ENCODE results near the gene MTCH1. TPM values are rescaled to one million over a fixed set of nuclear protein-coding genes. Genes with fewer than 3 reads are reported as not detected.

Gene MTCH1
- total and polyA plus RNA-seq, 2 of the 4 experiments (the other 2 are of a cell fraction), result 215 to 263 TPM

DNA sequence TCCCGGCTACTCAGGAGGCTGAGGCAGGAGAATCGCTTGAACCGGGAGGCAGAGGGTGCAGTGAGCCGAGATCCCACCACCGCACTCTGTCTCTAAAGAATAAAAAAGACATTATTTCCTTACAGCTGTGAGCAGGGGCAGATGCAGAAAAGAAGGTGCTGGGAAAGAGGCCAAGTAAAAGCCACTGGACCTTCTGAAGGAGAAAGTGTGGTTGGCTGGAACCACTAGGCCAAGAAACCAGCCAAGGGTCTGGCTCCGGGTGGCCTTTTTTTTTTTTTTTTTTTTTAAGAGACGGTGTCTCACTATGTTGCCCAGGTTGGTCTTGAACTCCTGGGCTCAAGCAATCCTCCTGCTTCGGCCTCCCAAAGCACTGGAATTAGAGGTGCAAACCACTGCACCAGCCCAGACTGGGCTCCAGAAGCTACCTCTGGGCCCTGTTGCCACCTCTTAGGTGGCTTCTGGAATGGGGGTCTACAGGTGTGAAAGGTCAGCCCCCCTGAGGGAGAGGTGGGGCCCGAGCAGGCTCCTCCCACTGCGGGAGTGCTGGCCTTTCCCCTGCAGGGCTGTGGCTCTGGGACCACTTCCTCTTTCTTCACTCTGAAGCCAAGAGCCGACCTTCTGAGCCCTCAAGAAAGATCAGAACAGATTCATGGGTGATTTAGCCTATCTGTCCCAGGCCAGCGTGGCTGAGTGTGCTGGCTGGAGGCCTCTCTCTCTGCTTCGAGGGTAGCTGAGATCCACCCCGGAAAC is 19.2 kb upstream of the MTCH1 start, which contains the start of gene FGD2:
Gene FGD2, plus strand, starts transcription at position 595 of the 750 bp plus-strand sequence. CDS start 163 bp downstream, outside the sequence.
- H2BK5ac ChIP-seq (ENCODE audit: low read depth, low read length, poor library complexity, severe bottlenecking), result no peak within 1 kb of the TSS
- CTCF ChIA-PET, result interaction anchor here (2.7 kb wide), 1 partner anchor 13 kb away, joined by 13 read pairs; no protein-coding TSS in a partner anchor
- H4K5ac ChIP-seq (ENCODE audit: low read depth, low read length), result no peak within 1 kb of the TSS
- H3K14ac ChIP-seq (replicated peaks; ENCODE audit: low read depth, low read length), result no peak within 1 kb of the TSS
- DNase-seq (no peak), ATAC-seq (ENCODE audit: low read depth) (no peak)
- H3K4me3 ChIP-seq (ENCODE audit: insufficient read depth, low read depth, low read length), result no peak within 1 kb of the TSS
- no peaks in the 10 kb centered on the region for H3K79me1 ChIP-seq (ENCODE audit: low read depth in 1 of 2, low read length in 2 of 2)
- no peak within 1 kb of the TSS for H2BK120ac ChIP-seq (ENCODE audit: low read depth, low read length)
- H4K20me1 ChIP-seq (ENCODE audit: insufficient read depth, low read length), result no peaks in the 10 kb centered on the region
- in situ Hi-C loops (cut with MboI; ENCODE audit: low sequenced_read_pairs), result no loop called here
- no peaks in the 10 kb centered on the region; the same call in 1 of the 2 replicates for H3K4me1 ChIP-seq (ENCODE audit: control insufficient read depth, insufficient read depth, low read length)
- no peak within 1 kb of the TSS for H2AK5ac ChIP-seq (ENCODE audit: low read depth, low read length)
- WGBS, 2 experiments (ENCODE audit: extremely low coverage in 2 of 2, insufficient read length in 1 of 2), result 79% methylated on average over 2 of the region's 14 CpGs; no CpG with 5 or more reads in 1 of the 2 experiments
- H3K9me3 ChIP-seq (ENCODE audit: control insufficient read depth, insufficient read depth, low read length), result 0 out of 2 replicates have a peak, but pooled peaks cover 2% of the 10 kb centered on the region
- no peak within 1 kb of the TSS for H4K8ac ChIP-seq (ENCODE audit: low read depth in 2 of 2, low read length in 2 of 2)
- H3K36me3 ChIP-seq (ENCODE audit: control insufficient read depth, insufficient read depth, low read length), result no peaks in the 10 kb centered on the region
- H2BK20ac ChIP-seq (ENCODE audit: low read depth, low read length), result no peak within 1 kb of the TSS
- POLR2A ChIA-PET (ENCODE audit: unreplicated experiment), result interaction anchor here (0.6 kb wide), 2 partner anchors 45 to 315 kb away, joined by 4 to 7 read pairs; no protein-coding TSS in a partner anchor
- H2BK15ac ChIP-seq (ENCODE audit: low read depth, low read length), result no peak within 1 kb of the TSS
- H3K56ac ChIP-seq (ENCODE audit: extremely low read depth, insufficient read depth, low read length), result no peak within 1 kb of the TSS
- no peak within 1 kb of the TSS for H2AK9ac ChIP-seq (replicated peaks; ENCODE audit: low read depth, low read length, poor library complexity)
- no peak within 1 kb of the TSS for H3K18ac ChIP-seq (ENCODE audit: low read depth, low read length)
- no peak within 1 kb of the TSS for H3K4ac ChIP-seq (ENCODE audit: low read depth, low read length)
- H3K9me1 ChIP-seq (ENCODE audit: insufficient read depth, low read length), result peaks cover 2% of the 10 kb centered on the region; the same call in 1 of the 2 replicates
- no peak within 1 kb of the TSS for H3K9ac ChIP-seq (ENCODE audit: low read depth, low read length)
- no peak within 1 kb of the TSS for H3K23ac ChIP-seq (ENCODE audit: low read depth, low read length)
- dilution Hi-C loops (cut with HindIII; ENCODE audit: low sequenced_read_pairs, unreplicated experiment), result no loop called here
- intact Hi-C loops (cut with micrococcal nuclease), result no loop called here
- BruUV-seq (replicated peaks), result no TSS peak
- no peak within 1 kb of the TSS for H3K4me2 ChIP-seq (ENCODE audit: low read depth, low read length)
- H2AFZ ChIP-seq (replicated peaks; ENCODE audit: low read length, poor library complexity), result no peak within 1 kb of the TSS
- H3K27me3 ChIP-seq (ENCODE audit: control insufficient read depth, insufficient read depth, low read length), result peaks cover 19% of the 10 kb centered on the region
- no peak within 1 kb of the TSS for H3K27ac ChIP-seq (ENCODE audit: insufficient read depth, low read length)
- no peak for TF ChIP-seq RFX5 (IDR thresholded peaks at IDR 0.05; ENCODE audit: low read depth, low read length)
- no peak for TF ChIP-seq POLR2A (IDR thresholded peaks at IDR 0.05; ENCODE audit: low read depth, low read length)
- H4K91ac ChIP-seq (ENCODE audit: insufficient read depth, low read depth, low read length), result no peak within 1 kb of the TSS

Data from IMR-90 (cell line).